ENCODE measurements around the gene LRRC8B. TPM values are rescaled to one million over a fixed set of nuclear protein-coding genes. Genes with fewer than 3 reads are reported as not detected.

The LRRC8B gene
- total RNA-seq, 4 donors from 2014 or later: 3.5 to 15.7 (median 8.5) TPM

- ATAC-seq (peak in 1 of 2 donors; percentile 67), DNase-seq (no peak)
- intact Hi-C loops (cut with DNase I; ENCODE audit: low total_unique reads): no loop called here
- Histone ChIP-seq H3K4me1 (peaks cover 22 to 26% of the 10 kb centered on the region in 2 donors), H3K9me3 (no peaks in the 10 kb centered on the region), H3K27me3 (no peaks in the 10 kb centered on the region), H3K27ac (no peak overlapping the region), H3K4me3 (no peak overlapping the region), H3K36me3 (peaks cover 0 to 16% of the 10 kb centered on the region in 2 donors)
- TF ChIP-seq POLR2A (IDR thresholded peaks at IDR 0.05) (no peak), CTCF (IDR thresholded peaks at IDR 0.05 in 4 of 5, conservative IDR thresholded peaks at IDR 0.05 in 1 of 5) (no peak)
- in situ Hi-C loops (cut with MboI; ENCODE audit: low sequenced_read_pairs in 4 of 4): no loop called here
Observed at GRCh38 chr1:89555550-89555949, 30.9 kb downstream of the LRRC8B start.

GRCh38 chr1:89556726-89557444 is 32.3 kb downstream of the LRRC8B start:
- H3K9me3 ChIP-seq: no peaks in the 10 kb centered on the region
- DNase-seq (no peak), ATAC-seq (no peak)
- peak overlapping the region in 2 of 4 donors; percentile 7 to 50 for H3K27ac ChIP-seq
- H3K4me3 ChIP-seq: no peak overlapping the region
- TF ChIP-seq POLR2A (IDR thresholded peaks at IDR 0.05) (no peak), CTCF (IDR thresholded peaks at IDR 0.05 in 4 of 5, conservative IDR thresholded peaks at IDR 0.05 in 1 of 5) (no peak)
- peaks cover 22 to 25% of the 10 kb centered on the region in 2 donors for H3K4me1 ChIP-seq
- intact Hi-C loops (cut with DNase I; ENCODE audit: low total_unique reads) (no loop called here), in situ Hi-C loops (cut with MboI; ENCODE audit: low sequenced_read_pairs in 4 of 4) (no loop called here)
- H3K27me3 ChIP-seq: no peaks in the 10 kb centered on the region
- peaks cover 0 to 16% of the 10 kb centered on the region in 2 donors for H3K36me3 ChIP-seq

DNA sequence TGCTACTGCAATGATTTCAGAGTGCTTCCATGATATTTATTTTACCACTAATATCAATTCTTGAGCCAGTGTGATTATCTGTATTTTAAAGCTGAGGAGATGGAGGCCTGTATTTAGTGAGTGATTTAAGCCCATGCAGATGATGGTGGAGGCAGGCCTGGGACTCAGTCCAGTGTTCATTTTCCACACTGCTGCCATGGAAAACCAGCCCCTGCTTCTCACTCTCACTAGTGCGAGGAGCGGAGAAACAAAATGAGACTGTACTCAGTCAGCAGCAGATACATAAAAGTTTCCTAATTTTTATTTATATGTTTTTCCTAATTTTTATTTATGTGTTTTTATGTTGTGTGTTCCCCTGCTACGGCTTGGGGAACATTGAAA is 32.8 kb downstream of the LRRC8B start:
- H3K4me1 ChIP-seq: peaks cover 17 to 20% of the 10 kb centered on the region in 2 donors
- H3K36me3 ChIP-seq: peaks cover 0 to 16% of the 10 kb centered on the region in 2 donors
- no peaks in the 10 kb centered on the region for H3K9me3 ChIP-seq
- ATAC-seq (no peak), DNase-seq (no peak)
- H3K27ac ChIP-seq: no peak overlapping the region
- H3K4me3 ChIP-seq: no peak overlapping the region
- no peaks in the 10 kb centered on the region for H3K27me3 ChIP-seq
- TF ChIP-seq CTCF (IDR thresholded peaks at IDR 0.05 in 4 of 5, conservative IDR thresholded peaks at IDR 0.05 in 1 of 5): no peak
- no peak for TF ChIP-seq POLR2A (IDR thresholded peaks at IDR 0.05)
- intact Hi-C loops (cut with DNase I; ENCODE audit: low total_unique reads) (no loop called here), in situ Hi-C loops (cut with MboI; ENCODE audit: low sequenced_read_pairs in 4 of 4) (no loop called here)

DNA sequence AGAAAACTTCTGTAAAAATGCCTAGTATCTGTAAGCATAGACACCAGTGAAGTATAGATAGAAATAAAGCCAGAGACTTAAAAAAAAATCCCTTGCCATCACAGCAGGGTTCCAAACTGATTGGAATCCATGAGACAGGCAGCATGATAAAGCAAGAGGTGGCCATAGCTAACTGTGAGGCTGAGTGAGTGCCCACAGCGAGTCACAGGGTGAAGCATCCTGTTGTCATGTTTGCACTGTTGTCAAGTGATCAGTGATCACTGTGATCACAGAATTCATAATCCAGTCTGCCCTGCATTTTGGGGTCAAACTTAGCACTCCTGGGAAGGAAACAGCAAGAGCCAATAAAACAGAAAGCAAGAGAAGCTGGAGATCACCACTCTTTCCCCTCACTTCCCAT is 33.3 kb downstream of the LRRC8B start:
- ATAC-seq: no peak

More for the DNA sequence above, 33.3 kb downstream of the LRRC8B start:
- peaks cover 11 to 14% of the 10 kb centered on the region in 2 donors for H3K4me1 ChIP-seq
- H3K36me3 ChIP-seq: peaks cover 0 to 16% of the 10 kb centered on the region in 2 donors
- in situ Hi-C loops (cut with MboI; ENCODE audit: low sequenced_read_pairs in 4 of 4): no loop called here
- H3K9me3 ChIP-seq: no peaks in the 10 kb centered on the region
- no peak overlapping the region for H3K4me3 ChIP-seq
- no peak overlapping the region for H3K27ac ChIP-seq
- DNase-seq: no peak
- H3K27me3 ChIP-seq: no peaks in the 10 kb centered on the region
- no peak for TF ChIP-seq CTCF (IDR thresholded peaks at IDR 0.05 in 4 of 5, conservative IDR thresholded peaks at IDR 0.05 in 1 of 5)
- no peak for TF ChIP-seq POLR2A (IDR thresholded peaks at IDR 0.05)
- intact Hi-C loops (cut with DNase I; ENCODE audit: low total_unique reads): no loop called here

All from gastrocnemius medialis (tissue), 4 donors.